ENCODE measurements around the gene PHLPP1.

DNA sequence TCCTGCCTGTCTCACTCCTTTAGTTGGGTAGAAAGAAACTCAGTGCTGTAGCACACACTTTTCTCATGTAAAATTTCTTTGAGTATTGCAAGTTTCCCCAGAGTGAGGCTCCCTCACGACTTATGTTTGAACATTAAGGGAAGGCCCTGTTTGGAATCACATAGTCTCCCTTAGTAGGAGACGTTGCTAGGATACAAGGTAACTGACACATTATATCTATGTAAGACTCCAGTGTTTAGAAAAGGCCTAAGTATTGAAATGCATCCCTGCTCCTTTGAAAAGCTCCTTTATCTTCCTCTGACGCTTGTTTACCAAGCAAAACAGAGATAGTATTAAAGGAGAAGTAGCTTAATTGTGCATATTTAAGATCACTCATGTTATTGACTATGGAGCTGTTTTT lies 248.2 kb downstream of the PHLPP1 start:
- no peak for TF ChIP-seq POLR2A (IDR thresholded peaks at IDR 0.05)
- no peak for TF ChIP-seq CTCF (IDR thresholded peaks at IDR 0.05)
